Measurements from ENCODE around the gene NDNF. TPM values are rescaled to one million over a fixed set of nuclear protein-coding genes. Genes with fewer than 3 reads are reported as not detected.

Gene NDNF
- polyA plus RNA-seq, 1 of the 3 experiments (the other 2 are of a cell fraction) = not detected

- TF ChIP-seq SIN3A (IDR thresholded peaks at IDR 0.05; ENCODE audit: borderline replicate concordance, low read depth, low read length) (no peak), GABPA (IDR thresholded peaks at IDR 0.05; ENCODE audit: low read depth) (no peak), NFIC (IDR thresholded peaks at IDR 0.05; ENCODE audit: borderline replicate concordance) (no peak), SMC3 (IDR thresholded peaks at IDR 0.05; ENCODE audit: low read depth, low read length) (no peak), CTCF (IDR thresholded peaks at IDR 0.05) (no peak), MEF2A (IDR thresholded peaks at IDR 0.05; ENCODE audit: borderline replicate concordance, low read depth) (no peak), JUND (IDR thresholded peaks at IDR 0.05) (no peak)
Observed at GRCh38 chr4:121049072-121049599, 23.2 kb downstream of the NDNF start (continued).

GRCh38 chr4:121048165-121048564 is 24.2 kb downstream of the NDNF start:
- CTCF ChIA-PET = interaction anchor here (0.7 to 1.3 kb wide), 2 partner anchors 13 to 46 kb away, joined by 3 to 8 read pairs; no protein-coding TSS in a partner anchor
- no peaks in the 10 kb centered on the region; a peak in 2 of 4 replicates for H3K4me1 ChIP-seq (ENCODE audit: control insufficient read depth in 1 of 2, insufficient read depth in 2 of 2, low read depth in 1 of 2, low read length in 1 of 2)
- H3F3A ChIP-seq (replicated peaks; ENCODE audit: insufficient read depth) = no peaks in the 10 kb centered on the region
- no peaks in the 10 kb centered on the region for H3K9me3 ChIP-seq
- H3K79me2 ChIP-seq (ENCODE audit: insufficient read depth) = no peaks in the 10 kb centered on the region
- H3K27me3 ChIP-seq (ENCODE audit: insufficient read depth) = no peaks in the 10 kb centered on the region
- no peak overlapping the region for H2AFZ ChIP-seq (ENCODE audit: low read depth)
- no peak overlapping the region for H3K4me3 ChIP-seq (ENCODE audit: low read depth in 2 of 2, low read length in 1 of 2)
- no peak for DNase-seq
- no peak overlapping the region for H3K9ac ChIP-seq
- H3K27ac ChIP-seq (ENCODE audit: low read depth in 2 of 2, low read length in 1 of 2) = no peak overlapping the region
- H4K20me1 ChIP-seq (ENCODE audit: insufficient read depth) = no peaks in the 10 kb centered on the region
- POLR2A ChIA-PET = interaction anchor here (1.3 kb wide), 1 partner anchor 9 kb away, joined by 4 read pairs; no protein-coding TSS in a partner anchor
- H3K9me2 ChIP-seq = no peaks in the 10 kb centered on the region
- 40% methylated on average over 6 of the region's 6 CpGs for WGBS (ENCODE audit: low lambda C conversion rate)
- H3K36me3 ChIP-seq (replicated peaks in 1 of 2; ENCODE audit: control insufficient read depth in 1 of 2, insufficient read depth in 2 of 2, low read length in 1 of 2) = no peaks in the 10 kb centered on the region
- TF ChIP-seq RAD21 (IDR thresholded peaks at IDR 0.05; ENCODE audit: low read length) (no peak), FOXM1 (IDR thresholded peaks at IDR 0.05; ENCODE audit: low read depth) (no peak), FOSL2 (IDR thresholded peaks at IDR 0.05; ENCODE audit: borderline replicate concordance, low read depth) (no peak), TCF12 (IDR thresholded peaks at IDR 0.05) (no peak), GABPA (IDR thresholded peaks at IDR 0.05; ENCODE audit: low read depth) (no peak), FOXJ3 (CRISPR knock-in tag; IDR thresholded peaks at IDR 0.05) (no peak), RCOR1 (IDR thresholded peaks at IDR 0.05; ENCODE audit: low read length) (no peak), PBX3 (IDR thresholded peaks at IDR 0.05) (no peak), ZBTB33 (IDR thresholded peaks at IDR 0.05; ENCODE audit: borderline replicate concordance, low read depth) (no peak), POLR2AphosphoS5 (IDR thresholded peaks at IDR 0.05; ENCODE audit: low read depth, low read length) (no peak)
- H3K4me2 ChIP-seq = no peak overlapping the region
